C4-2B (cell line): ENCODE data around the gene ST6GALNAC3.

Experiments
- ZFX ChIP-seq: fragments of 450-650 bp; IDR thresholded peaks from 2 replicates; pipeline ENCODE4 v1.6.1; 2017
- TF ChIP-seq, protein P1 (sequence below): fragments of 450-650 bp; conservative IDR thresholded peaks from 2 replicates; pipeline ENCODE4 v1.5.1; 2017; ENCODE audit warnings: mild to moderate bottlenecking

DNA sequence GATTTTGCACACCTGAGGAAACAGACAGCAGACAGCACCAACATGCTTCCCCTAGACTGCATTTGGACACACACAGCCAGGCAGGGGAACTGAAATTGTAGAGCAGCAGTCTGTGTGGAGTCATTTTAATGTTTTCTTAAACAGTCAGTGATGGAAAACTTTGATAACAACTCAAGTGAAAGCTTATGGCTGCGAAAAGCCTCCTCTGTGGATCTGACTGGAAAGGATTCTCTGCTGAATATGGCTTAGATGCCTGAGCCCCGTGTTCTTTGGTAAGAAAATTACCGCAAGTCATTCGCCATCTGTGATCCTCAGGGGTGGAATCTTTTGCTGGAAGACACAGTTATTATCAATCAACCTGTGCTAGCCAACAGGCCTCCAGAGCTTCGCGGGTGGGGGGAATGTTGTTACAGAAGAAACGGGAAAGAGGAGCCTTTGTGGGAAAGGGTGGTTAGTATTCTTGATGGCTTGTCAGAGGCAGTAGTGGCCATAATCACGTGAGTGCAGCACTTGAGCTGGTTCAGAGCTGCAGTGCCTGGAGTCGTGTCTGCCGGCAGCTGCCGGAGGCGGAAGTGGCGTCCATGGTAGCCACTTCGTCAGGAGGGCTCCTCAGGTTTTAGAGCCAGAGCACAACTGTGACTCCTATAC lies 204.7 kb downstream of the ST6GALNAC3 start:
- TF ChIP-seq, protein P1, sequence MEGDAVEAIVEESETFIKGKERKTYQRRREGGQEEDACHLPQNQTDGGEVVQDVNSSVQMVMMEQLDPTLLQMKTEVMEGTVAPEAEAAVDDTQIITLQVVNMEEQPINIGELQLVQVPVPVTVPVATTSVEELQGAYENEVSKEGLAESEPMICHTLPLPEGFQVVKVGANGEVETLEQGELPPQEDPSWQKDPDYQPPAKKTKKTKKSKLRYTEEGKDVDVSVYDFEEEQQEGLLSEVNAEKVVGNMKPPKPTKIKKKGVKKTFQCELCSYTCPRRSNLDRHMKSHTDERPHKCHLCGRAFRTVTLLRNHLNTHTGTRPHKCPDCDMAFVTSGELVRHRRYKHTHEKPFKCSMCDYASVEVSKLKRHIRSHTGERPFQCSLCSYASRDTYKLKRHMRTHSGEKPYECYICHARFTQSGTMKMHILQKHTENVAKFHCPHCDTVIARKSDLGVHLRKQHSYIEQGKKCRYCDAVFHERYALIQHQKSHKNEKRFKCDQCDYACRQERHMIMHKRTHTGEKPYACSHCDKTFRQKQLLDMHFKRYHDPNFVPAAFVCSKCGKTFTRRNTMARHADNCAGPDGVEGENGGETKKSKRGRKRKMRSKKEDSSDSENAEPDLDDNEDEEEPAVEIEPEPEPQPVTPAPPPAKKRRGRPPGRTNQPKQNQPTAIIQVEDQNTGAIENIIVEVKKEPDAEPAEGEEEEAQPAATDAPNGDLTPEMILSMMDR, result no peak
- no peak for TF ChIP-seq ZFX
